Activated CD8-positive, alpha-beta T cell treated with anti-CD3 and anti-CD28 coated beads for 36 hours (primary cell): ENCODE data around the gene COPE. TPM values are rescaled to one million over a fixed set of nuclear protein-coding genes. Genes with fewer than 3 reads are reported as not detected.

ENCODE experiments used
- ATAC-seq: fragments of 200-7000 bp; cut with Tn5 transposase; one replicate; pipeline ENCODE4 v1.10.0; 2021; ENCODE audit warnings: mild to moderate bottlenecking, moderate library complexity
- CTCF ChIA-PET: fragments of 350-600 bp; sonication (Branson Sonifier 250); formaldehyde crosslinking; loops from one replicate; lab custom pipeline; 2021; ENCODE audit warnings: antibody characterized with exemption; lab: Charles Lee
- POLR2A ChIA-PET: fragments of 350-600 bp; sonication (Branson Sonifier 250); formaldehyde crosslinking; loops from one replicate; lab custom pipeline; 2021; ENCODE audit warnings: antibody characterized with exemption; lab: Charles Lee
- DNase-seq: peaks from one replicate; pipeline ENCODE4 v3.0.0-alpha.2; 2020
- H3K27ac Mint-ChIP-seq: one replicate; pipeline ENCODE4 v1.8.0; 2021; ENCODE audit warnings: mild to moderate bottlenecking, mixed read lengths
- H3K27me3 Mint-ChIP-seq: one replicate; pipeline ENCODE4 v1.8.0; 2021; ENCODE audit warnings: mixed read lengths
- H3K36me3 Mint-ChIP-seq: one replicate; pipeline ENCODE4 v1.8.0; 2021; ENCODE audit warnings: low read depth, mixed read lengths
- H3K4me1 Mint-ChIP-seq: one replicate; pipeline ENCODE4 v1.8.0; 2021; ENCODE audit warnings: low read depth, mixed read lengths
- H3K4me3 Mint-ChIP-seq: one replicate; pipeline ENCODE4 v1.8.0; 2021; ENCODE audit warnings: mild to moderate bottlenecking, moderate library complexity, mixed read lengths
- H3K9me3 Mint-ChIP-seq: one replicate; pipeline ENCODE4 v1.8.0; 2021; ENCODE audit warnings: mixed read lengths
- CTCF ChIP-seq: fragments of 200-600 bp; IDR thresholded peaks from one replicate; pipeline ENCODE4 v1.8.0; 2022; ENCODE audit warnings: antibody characterized with exemption, mild to moderate bottlenecking
- intact Hi-C: fragments of 100-400 bp; cut with micrococcal nuclease; formaldehyde crosslinking; loops from one replicate; pipeline ENCODE4 v1.10.0; 2022
- total RNA-seq, 2 experiments: library from RNA; stranded (reverse); gene quantifications; one replicate each; pipeline ENCODE4 v1.2.3, GENCODE V29; 2021

The COPE gene
- total RNA-seq, 2 experiments from 2014 or later, result 179 to 183 TPM

GRCh38 chr19:18876865-18877264 lies 42.3 kb downstream of the COPE start:
- no peak for TF ChIP-seq CTCF
- Mint-ChIP-seq H3K4me3 (no peak overlapping the region), H3K4me1 (no peaks in the 10 kb centered on the region), H3K27me3 (no peaks in the 10 kb centered on the region), H3K27ac (no peak overlapping the region), H3K36me3 (no peaks in the 10 kb centered on the region), H3K9me3 (no peaks in the 10 kb centered on the region)
- POLR2A ChIA-PET, result interaction anchor here (1.8 kb wide), 1 partner anchor 42 kb away, joined by 5 read pairs; the partner anchor contains the start of genes COPE and DDX49
- CTCF ChIA-PET, result interaction anchor here (0.6 to 3.2 kb wide), 4 partner anchors 10 to 430 kb away, joined by 3 to 14 read pairs (median 5); no protein-coding TSS in a partner anchor
- ATAC-seq, result no peak
- no peak for DNase-seq
- intact Hi-C loops, result no loop called here

GRCh38 chr19:18875726-18876125 lies 43.5 kb downstream of the COPE start:
- Mint-ChIP-seq H3K36me3 (no peaks in the 10 kb centered on the region), H3K27me3 (peaks cover 2% of the 10 kb centered on the region), H3K4me3 (no peak overlapping the region), H3K9me3 (no peaks in the 10 kb centered on the region), H3K4me1 (peaks cover 2% of the 10 kb centered on the region), H3K27ac (no peak overlapping the region)
- POLR2A ChIA-PET, result interaction anchor here (1.8 kb wide), 1 partner anchor 43 kb away, joined by 5 read pairs; the partner anchor contains the start of genes COPE and DDX49
- TF ChIP-seq CTCF, result no peak
- DNase-seq (no peak), ATAC-seq (no peak)
- intact Hi-C loops, result no loop called here
- CTCF ChIA-PET, result interaction anchor here (0.8 to 3.2 kb wide), 4 partner anchors 9 to 425 kb away, joined by 3 to 14 read pairs (median 5); no protein-coding TSS in a partner anchor

DNA sequence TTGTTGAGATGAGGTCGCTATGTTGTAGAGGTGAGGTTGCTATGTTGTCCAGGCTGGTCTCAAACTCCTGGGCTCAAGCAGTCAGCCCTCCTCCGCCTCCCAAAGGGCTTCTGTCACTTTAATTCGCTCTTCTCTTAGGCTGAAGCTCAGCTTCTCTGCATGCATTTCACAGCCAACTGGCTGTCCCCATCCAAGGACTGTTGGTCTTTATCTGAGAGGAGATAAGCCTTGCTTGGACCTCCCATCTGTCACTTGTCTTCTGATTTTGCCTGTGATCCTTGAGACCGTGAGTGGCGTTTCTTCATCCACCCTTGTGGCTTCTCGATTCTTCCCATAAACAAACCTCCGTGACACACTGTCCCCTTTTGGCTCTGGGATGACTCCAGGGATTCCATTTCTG lies 47.6 kb downstream of the COPE start:
- Mint-ChIP-seq H3K4me3 (no peak overlapping the region), H3K4me1 (peaks cover 3% of the 10 kb centered on the region), H3K27me3 (peaks cover 2% of the 10 kb centered on the region), H3K36me3 (peaks cover 12% of the 10 kb centered on the region), H3K9me3 (no peaks in the 10 kb centered on the region), H3K27ac (no peak overlapping the region)
- no peak for DNase-seq
- TF ChIP-seq CTCF, result no peak
- ATAC-seq, result no peak
- CTCF ChIA-PET, result no interaction called here
- intact Hi-C loops, result no loop called here
- POLR2A ChIA-PET, result no interaction called here

- no peak for TF ChIP-seq CTCF
- H3K4me3 Mint-ChIP-seq, result no peak overlapping the region
- no peak overlapping the region for H3K27ac Mint-ChIP-seq
- peaks cover 14% of the 10 kb centered on the region for H3K36me3 Mint-ChIP-seq
- intact Hi-C loops, result no loop called here
- ATAC-seq, result no peak
- POLR2A ChIA-PET, result no interaction called here
- H3K4me1 Mint-ChIP-seq, result peaks cover 3% of the 10 kb centered on the region
- no peaks in the 10 kb centered on the region for H3K9me3 Mint-ChIP-seq
- H3K27me3 Mint-ChIP-seq, result peaks cover 2% of the 10 kb centered on the region
- DNase-seq, result no peak
- CTCF ChIA-PET, result no interaction called here
Measured at GRCh38 chr19:18870531-18871172, 48.5 kb downstream of the COPE start.

GRCh38 chr19:18869781-18870530 lies 49.2 kb downstream of the COPE start:
- intact Hi-C loops, result no loop called here
- POLR2A ChIA-PET, result no interaction called here
- Mint-ChIP-seq H3K27me3 (peaks cover 2% of the 10 kb centered on the region), H3K9me3 (no peaks in the 10 kb centered on the region), H3K4me1 (peaks cover 3% of the 10 kb centered on the region), H3K27ac (no peak overlapping the region), H3K4me3 (no peak overlapping the region), H3K36me3 (peaks cover 19% of the 10 kb centered on the region)
- no peak for ATAC-seq
- no peak for TF ChIP-seq CTCF
- CTCF ChIA-PET, result no interaction called here
- no peak for DNase-seq
